Measurements from ENCODE around the gene EEF1B2. TPM values are rescaled to one million over a fixed set of nuclear protein-coding genes. Genes with fewer than 3 reads are reported as not detected.

Gene EEF1B2
- total and polyA plus RNA-seq, 2 of the 13 experiments (the other 11 are each of a cell fraction or from before 2014, with no cell fraction given): 1,284 to 1,731 TPM

GRCh38 chr2:206158563-206159345, 941 bp upstream of the EEF1B2 start (continued):
- no peak for TF ChIP-seq HNF1A (IDR thresholded peaks at IDR 0.05; ENCODE audit: low read depth)
- TF ChIP-seq HNF1A (CRISPR knock-in tag; IDR thresholded peaks at IDR 0.05; ENCODE audit: borderline replicate concordance): 0 out of 2 replicates have a peak, but pooled peaks have one; percentile 1
- TF ChIP-seq KAT8 (CRISPR knock-in tag; IDR thresholded peaks at IDR 0.05): no peak
- no peak for TF ChIP-seq SCMH1 (CRISPR knock-in tag; IDR thresholded peaks at IDR 0.05; ENCODE audit: borderline replicate concordance)
- TF ChIP-seq CREB3 (CRISPR knock-in tag; IDR thresholded peaks at IDR 0.05): no peak
- 0 out of 2 replicates have a peak, but pooled peaks have one; percentile 44 for TF ChIP-seq ZNF83 (CRISPR knock-in tag; IDR thresholded peaks at IDR 0.05; ENCODE audit: borderline replicate concordance)
- peak; percentile 17; the same call in 1 of the 2 replicates for TF ChIP-seq SIN3A (IDR thresholded peaks at IDR 0.05; ENCODE audit: borderline replicate concordance, low read depth, low read length)
- peak; percentile 5; the same call in 1 of the 2 replicates for TF ChIP-seq NFIC (IDR thresholded peaks at IDR 0.05; ENCODE audit: low read length)
- no peak for TF ChIP-seq ISX (CRISPR knock-in tag; conservative IDR thresholded peaks at IDR 0.05)
- TF ChIP-seq ZBTB25 (CRISPR knock-in tag; IDR thresholded peaks at IDR 0.05): no peak
- no peak for TF ChIP-seq CHD4 (IDR thresholded peaks at IDR 0.05; ENCODE audit: borderline replicate concordance, low read length)
- TF ChIP-seq ZNF12 (CRISPR knock-in tag; IDR thresholded peaks at IDR 0.05): 0 out of 2 replicates have a peak, but pooled peaks have one; percentile 8
- no peak for TF ChIP-seq MATR3 (CRISPR knock-in tag; IDR thresholded peaks at IDR 0.05)
- TF ChIP-seq, protein P1, sequence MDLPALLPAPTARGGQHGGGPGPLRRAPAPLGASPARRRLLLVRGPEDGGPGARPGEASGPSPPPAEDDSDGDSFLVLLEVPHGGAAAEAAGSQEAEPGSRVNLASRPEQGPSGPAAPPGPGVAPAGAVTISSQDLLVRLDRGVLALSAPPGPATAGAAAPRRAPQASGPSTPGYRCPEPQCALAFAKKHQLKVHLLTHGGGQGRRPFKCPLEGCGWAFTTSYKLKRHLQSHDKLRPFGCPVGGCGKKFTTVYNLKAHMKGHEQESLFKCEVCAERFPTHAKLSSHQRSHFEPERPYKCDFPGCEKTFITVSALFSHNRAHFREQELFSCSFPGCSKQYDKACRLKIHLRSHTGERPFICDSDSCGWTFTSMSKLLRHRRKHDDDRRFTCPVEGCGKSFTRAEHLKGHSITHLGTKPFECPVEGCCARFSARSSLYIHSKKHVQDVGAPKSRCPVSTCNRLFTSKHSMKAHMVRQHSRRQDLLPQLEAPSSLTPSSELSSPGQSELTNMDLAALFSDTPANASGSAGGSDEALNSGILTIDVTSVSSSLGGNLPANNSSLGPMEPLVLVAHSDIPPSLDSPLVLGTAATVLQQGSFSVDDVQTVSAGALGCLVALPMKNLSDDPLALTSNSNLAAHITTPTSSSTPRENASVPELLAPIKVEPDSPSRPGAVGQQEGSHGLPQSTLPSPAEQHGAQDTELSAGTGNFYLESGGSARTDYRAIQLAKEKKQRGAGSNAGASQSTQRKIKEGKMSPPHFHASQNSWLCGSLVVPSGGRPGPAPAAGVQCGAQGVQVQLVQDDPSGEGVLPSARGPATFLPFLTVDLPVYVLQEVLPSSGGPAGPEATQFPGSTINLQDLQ (CRISPR knock-in tag; IDR thresholded peaks at IDR 0.05): peak; percentile 65; the same call in 1 of the 2 replicates
- no peak for TF ChIP-seq ISL2 (CRISPR knock-in tag; IDR thresholded peaks at IDR 0.05)
- peak; percentile 88; the same call in 1 of the 2 replicates for TF ChIP-seq RARG (CRISPR knock-in tag; IDR thresholded peaks at IDR 0.05; ENCODE audit: low read depth)
- no peak for TF ChIP-seq ZFAT (CRISPR knock-in tag; conservative IDR thresholded peaks at IDR 0.05)
- no peak for TF ChIP-seq ZNF253 (CRISPR knock-in tag; IDR thresholded peaks at IDR 0.05; ENCODE audit: borderline replicate concordance)
- TF ChIP-seq, protein P2, sequence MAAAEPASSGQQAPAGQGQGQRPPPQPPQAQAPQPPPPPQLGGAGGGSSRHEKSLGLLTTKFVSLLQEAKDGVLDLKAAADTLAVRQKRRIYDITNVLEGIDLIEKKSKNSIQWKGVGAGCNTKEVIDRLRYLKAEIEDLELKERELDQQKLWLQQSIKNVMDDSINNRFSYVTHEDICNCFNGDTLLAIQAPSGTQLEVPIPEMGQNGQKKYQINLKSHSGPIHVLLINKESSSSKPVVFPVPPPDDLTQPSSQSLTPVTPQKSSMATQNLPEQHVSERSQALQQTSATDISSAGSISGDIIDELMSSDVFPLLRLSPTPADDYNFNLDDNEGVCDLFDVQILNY (CRISPR knock-in tag; conservative IDR thresholded peaks at IDR 0.05): no peak
- no peak for TF ChIP-seq CBX5 (CRISPR knock-in tag; IDR thresholded peaks at IDR 0.05; ENCODE audit: borderline replicate concordance)
